ENCODE measurements around the gene LMF1. TPM values are rescaled to one million over a fixed set of nuclear protein-coding genes. Genes with fewer than 3 reads are reported as not detected.

LMF1 gene
- polyA plus RNA-seq, 1 donor from 2014 or later, result 16.2 TPM

GRCh38 chr16:847151-847550, 123.6 kb downstream of the LMF1 start:
- Histone ChIP-seq H3K79me2 (replicated peaks; ENCODE audit: insufficient read depth, low read length) (no peaks in the 10 kb centered on the region), H3K27ac (ENCODE audit: low read length) (no peak overlapping the region), H2AFZ (ENCODE audit: low read depth, low read length) (no peak overlapping the region), H3K4me3 (ENCODE audit: low read length) (no peak overlapping the region), H3K4me2 (ENCODE audit: low read length) (no peak overlapping the region), H3K9ac (ENCODE audit: low read length) (no peak overlapping the region), H4K20me1 (ENCODE audit: insufficient read depth) (no peaks in the 10 kb centered on the region), H3K9me2 (ENCODE audit: insufficient read depth, low read length) (no peaks in the 10 kb centered on the region), H3K9me3 (ENCODE audit: low read length) (peaks cover 26% of the 10 kb centered on the region), H3K36me3 (ENCODE audit: insufficient read depth, low read length) (no peaks in the 10 kb centered on the region), H3F3A (ENCODE audit: insufficient read depth, low read length, poor library complexity, severe bottlenecking) (no peaks in the 10 kb centered on the region), H3K27me3 (ENCODE audit: insufficient read depth, low read depth, low read length) (no peaks in the 10 kb centered on the region)
- TF ChIP-seq MXI1 (conservative IDR thresholded peaks at IDR 0.05; ENCODE audit: poor library complexity, severe bottlenecking), result no peak
- TF ChIP-seq EZH2 (IDR thresholded peaks at IDR 0.05; ENCODE audit: borderline replicate concordance, insufficient read depth, low read length, poor library complexity, severe bottlenecking), result no peak
- TF ChIP-seq REST (IDR thresholded peaks at IDR 0.05; ENCODE audit: borderline replicate concordance), result no peak
- TF ChIP-seq EP300 (conservative IDR thresholded peaks at IDR 0.05; ENCODE audit: poor library complexity, severe bottlenecking), result no peak
- no peak for TF ChIP-seq POLR2AphosphoS5 (IDR thresholded peaks at IDR 0.05)
- no peak for TF ChIP-seq CTCF (IDR thresholded peaks at IDR 0.05; ENCODE audit: poor library complexity, severe bottlenecking)
- no peak for TF ChIP-seq TAF1 (IDR thresholded peaks at IDR 0.05; ENCODE audit: low read depth)
- no peak for TF ChIP-seq SMC3 (conservative IDR thresholded peaks at IDR 0.05; ENCODE audit: poor library complexity)
- TF ChIP-seq RAD21 (conservative IDR thresholded peaks at IDR 0.05), result no peak

GRCh38 chr16:845351-845745, 125.4 kb downstream of the LMF1 start:
- H3K4me3 ChIP-seq (ENCODE audit: low read length), result no peak overlapping the region

More at GRCh38 chr16:845351-845745, 125.4 kb downstream of the LMF1 start:
- Histone ChIP-seq H3K9me2 (ENCODE audit: insufficient read depth, low read length) (no peaks in the 10 kb centered on the region), H3K9me3 (ENCODE audit: low read length) (peaks cover 15% of the 10 kb centered on the region), H3K4me2 (ENCODE audit: low read length) (no peak overlapping the region), H4K20me1 (ENCODE audit: insufficient read depth) (no peaks in the 10 kb centered on the region), H3K79me2 (replicated peaks; ENCODE audit: insufficient read depth, low read length) (no peaks in the 10 kb centered on the region), H3K9ac (ENCODE audit: low read length) (no peak overlapping the region), H3K36me3 (ENCODE audit: insufficient read depth, low read length) (no peaks in the 10 kb centered on the region), H2AFZ (ENCODE audit: low read depth, low read length) (no peak overlapping the region), H3K27ac (ENCODE audit: low read length) (no peak overlapping the region), H3K27me3 (ENCODE audit: insufficient read depth, low read depth, low read length) (no peaks in the 10 kb centered on the region), H3F3A (ENCODE audit: insufficient read depth, low read length, poor library complexity, severe bottlenecking) (no peaks in the 10 kb centered on the region)
- TF ChIP-seq SMC3 (conservative IDR thresholded peaks at IDR 0.05; ENCODE audit: poor library complexity) (no peak), CTCF (IDR thresholded peaks at IDR 0.05; ENCODE audit: poor library complexity, severe bottlenecking) (no peak), POLR2AphosphoS5 (IDR thresholded peaks at IDR 0.05) (no peak)

Data from neural cell (in vitro differentiated cells).